Stromal cell of bone marrow (primary cell): ENCODE measurements around the gene DDAH1.
"Not testable (repeated sequence)": the region's sequence is repeated elsewhere in the genome, so short reads cannot be mapped to it uniquely, and the experiment has no call there.

Experiments used
- DNase-seq: peaks from one replicate; pipeline ENCODE4 v3.0.0-alpha.2; 2012; ENCODE audit warnings: low read depth

The DDAH1 gene

DNA sequence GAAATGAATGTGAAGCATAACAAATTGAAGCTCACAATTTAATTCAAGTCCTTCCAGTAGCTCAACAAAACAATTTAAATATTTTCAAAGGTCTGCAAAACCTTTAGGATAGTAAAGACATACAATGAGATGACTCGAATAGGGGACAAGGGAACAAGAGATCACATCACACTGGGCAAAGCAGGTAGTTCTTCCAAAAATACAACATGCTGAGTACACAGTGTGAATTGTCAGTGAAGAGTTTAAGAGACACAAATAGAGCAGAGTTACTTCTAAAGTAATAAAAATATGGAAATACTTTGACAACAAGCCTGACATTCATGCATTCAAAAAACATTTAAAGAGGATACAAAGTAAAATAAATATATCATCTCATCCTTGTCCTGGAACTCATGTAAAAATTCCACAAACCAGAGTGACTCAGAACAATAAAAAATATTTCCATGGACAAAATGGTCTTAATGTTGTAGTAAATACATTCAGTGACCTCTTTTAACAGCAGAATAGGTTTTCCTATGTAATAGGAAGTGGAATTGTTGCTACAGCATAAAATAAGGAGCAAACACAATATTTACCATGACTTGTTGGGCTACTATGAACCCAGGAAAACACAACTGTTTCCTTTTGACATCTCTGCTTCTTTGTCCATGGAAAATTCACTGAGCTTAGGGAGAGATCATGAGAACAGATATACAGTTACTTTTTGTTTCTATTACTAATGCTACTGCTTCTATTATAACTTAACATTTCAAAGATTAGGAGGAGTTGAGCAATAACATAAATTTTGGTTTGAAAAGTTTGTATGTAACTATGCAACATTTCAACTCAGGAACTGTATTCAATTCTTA, 104.9 kb downstream of the DDAH1 start:
- DNase-seq, result peak; percentile 34

DNA sequence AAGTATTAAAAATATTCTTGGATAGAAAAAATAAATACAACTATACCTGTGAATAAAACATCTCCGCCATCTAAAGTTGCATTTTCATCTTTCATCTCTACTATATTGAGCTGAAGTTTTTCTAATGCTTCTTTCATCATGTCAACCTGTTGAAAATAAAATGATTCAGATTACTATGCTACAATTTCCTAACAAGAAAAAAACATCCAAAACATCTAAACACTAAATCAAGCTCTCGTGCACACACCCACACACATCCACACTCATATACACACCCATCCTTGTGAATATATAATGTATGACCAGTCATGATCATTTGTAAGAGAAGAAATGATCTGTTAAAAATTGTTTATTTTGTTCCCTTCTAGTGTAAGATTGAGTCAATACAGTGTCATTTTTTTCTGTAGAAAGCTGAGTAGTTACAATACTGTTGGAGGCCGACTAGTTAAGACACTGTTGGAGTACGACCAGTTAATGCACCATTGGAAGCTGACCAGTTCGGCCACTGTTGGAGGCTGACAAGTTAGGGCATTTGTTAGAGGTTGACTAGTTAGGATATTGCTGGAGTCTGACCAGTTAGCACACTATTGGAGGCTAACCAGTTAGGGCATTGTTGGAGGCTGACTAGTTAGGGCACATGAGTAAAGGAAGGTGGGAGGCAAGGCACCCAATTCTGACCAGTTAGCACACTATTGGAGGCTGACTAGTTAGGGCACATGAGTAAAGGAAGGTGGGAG, 106.1 kb downstream of the DDAH1 start:
- DNase-seq, result no peak

DNA sequence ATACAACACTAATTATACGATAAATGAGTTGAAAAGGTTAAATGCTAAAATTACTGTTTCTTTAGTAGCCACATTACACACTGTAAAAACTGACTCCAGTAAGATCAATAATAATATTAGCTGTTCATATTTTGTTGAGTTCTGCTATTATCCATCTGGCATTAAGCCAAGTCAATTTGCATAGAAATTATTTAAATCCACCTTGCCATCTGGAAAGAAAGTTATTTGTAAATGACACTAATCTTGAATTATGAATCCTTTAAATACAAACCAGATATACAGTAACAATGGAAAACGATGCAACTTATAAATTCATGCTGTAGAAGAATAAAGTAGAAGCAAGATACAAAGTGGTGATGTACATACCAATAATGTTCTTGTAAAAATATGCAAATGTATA, 107.1 kb downstream of the DDAH1 start:
- no peak for DNase-seq

DNA sequence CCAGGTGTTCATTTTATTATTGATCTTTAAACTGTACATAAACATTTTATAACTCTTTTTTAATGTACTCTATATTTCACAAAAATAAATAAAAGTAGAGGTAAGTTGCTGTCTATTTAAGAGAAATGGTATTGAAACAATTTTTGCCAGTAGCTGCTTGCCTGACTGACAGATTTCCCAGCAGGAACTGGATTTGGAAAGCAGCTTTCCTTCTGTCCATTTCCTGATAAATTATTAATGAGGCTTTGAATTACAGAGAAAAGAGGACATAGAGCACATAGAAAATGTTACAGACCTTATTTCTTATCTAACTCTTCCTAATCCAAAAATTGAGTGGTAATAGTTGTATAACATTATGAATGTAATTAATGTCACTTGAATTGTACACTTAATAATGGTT, 108.8 kb downstream of the DDAH1 start:
- DNase-seq, result no peak

DNA sequence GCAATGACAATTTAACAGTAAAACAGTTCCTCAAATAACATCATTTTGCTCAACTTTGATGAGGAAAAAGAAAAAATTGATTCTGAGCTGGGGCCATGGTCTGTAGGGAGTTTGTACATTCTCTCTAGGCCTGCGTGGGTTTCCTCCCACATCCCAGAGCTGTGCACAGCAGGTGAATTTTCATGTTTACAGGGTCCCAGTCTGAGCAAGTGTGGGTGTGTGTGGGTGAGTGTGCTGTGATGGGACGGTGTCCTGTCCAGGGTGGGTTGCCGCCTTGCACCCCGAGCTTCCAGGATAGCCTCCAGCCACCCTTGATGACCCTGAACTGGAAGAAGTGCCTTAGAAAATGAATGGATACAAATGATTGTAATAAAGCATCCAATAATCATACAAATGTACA, 112.9 kb downstream of the DDAH1 start:
- no peak for DNase-seq

DNA sequence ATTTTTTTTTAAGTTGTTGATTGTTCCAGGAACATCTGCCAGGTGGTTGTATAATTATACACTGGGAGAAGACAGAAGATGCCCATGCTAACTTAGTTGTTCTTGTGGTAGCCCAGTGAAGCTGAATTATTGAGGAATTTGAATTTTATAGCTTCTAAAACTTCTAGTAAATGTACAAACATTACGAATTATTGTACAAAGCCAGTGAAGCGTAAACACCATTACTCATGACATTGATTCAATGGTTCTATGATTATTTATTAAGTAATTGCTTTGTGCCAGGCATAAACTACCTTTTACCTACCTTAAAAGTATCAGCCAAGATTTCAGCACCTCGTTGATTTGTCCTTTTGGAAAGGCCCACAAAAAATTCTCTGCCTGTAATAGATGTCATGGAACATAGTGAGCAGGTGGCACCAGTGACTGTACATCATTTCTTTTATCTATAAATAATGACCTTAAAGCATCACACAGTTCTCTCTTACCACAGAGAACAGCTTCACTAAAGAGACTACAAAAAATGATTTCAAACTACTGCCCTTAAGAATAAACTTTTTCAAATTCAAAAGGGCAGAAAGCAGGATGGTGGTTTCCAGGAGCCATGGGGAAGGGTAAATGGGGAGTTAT, 113.6 kb downstream of the DDAH1 start:
- no peak for DNase-seq

DNA sequence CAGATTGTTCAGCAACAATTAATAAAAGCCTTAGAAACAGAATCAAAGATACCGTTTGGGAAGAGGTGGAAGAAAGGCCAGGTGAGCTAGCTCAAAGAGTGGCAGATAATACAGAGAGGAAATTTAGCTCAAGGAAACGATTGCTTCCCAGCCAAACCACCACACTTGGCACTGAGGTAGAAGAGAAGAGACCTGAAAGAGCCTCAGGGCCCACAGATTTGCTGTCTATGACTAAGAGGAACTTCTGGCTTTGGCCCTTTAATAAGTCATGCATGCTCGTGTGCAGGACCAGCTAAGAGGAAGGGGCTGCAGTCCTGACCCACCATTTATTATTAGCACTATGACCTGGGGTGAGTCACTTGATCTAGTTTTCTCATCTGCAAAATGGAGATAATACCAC, 115.7 kb downstream of the DDAH1 start:
- no peak for DNase-seq

DNA sequence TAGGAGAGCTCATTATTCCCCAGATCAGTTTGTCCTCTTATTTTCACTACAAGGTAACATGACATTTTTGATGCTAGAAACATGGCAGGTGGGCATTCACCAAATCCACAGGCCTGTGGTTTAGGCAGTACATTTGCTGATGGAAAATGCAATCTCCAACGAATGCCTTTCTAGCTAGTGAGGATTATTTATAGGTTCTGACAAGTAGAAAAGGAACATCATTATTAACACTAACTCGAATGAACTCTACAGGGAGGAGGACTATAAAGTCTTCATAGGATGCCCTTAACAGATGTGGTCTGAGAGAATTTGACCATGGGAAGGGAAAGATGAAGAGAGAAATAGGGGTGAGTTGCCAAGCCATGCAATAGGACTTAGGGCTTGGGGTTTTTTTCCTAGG, 117.1 kb downstream of the DDAH1 start:
- no peak for DNase-seq

DNA sequence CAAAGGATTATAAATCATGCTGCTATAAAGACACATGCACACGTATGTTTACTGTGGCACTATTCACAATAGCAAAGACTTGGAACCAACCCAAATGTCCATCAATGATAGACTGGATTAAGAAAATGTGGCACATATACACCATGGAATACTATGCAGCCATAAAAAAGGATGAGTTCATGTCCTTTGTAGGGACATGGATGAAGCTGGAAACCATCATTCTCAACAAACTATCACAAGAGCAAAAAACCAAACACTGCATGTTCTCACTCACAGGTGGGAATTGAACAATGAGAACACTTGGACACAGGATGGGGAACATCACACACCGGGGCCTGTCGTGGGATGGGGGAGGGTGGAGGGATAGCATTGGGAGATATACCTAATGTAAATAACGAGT, 117.7 kb downstream of the DDAH1 start:
- not testable (repeated sequence) for DNase-seq

DNA sequence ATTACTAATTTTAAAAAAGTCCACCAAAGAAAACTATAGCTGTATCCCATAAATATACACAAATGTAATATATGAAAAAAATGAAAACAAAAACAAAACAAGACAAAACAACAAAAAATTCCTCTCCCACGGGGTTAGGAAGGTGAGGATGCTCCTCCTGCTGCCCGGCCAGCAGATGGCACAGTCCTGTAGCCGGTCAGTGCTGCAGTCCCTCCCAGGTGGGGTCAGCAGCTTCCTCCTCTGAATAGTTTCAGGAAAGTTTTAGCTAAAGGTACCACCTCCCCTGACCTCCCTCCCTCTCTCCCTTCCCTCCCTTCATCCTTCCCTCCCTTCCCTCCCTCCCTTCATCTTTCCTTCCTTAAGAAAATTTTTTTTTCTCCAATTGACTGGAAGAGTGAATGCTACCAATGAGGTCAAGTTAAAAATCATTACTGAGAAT, 120.7 kb downstream of the DDAH1 start:
- no peak for DNase-seq

DNA sequence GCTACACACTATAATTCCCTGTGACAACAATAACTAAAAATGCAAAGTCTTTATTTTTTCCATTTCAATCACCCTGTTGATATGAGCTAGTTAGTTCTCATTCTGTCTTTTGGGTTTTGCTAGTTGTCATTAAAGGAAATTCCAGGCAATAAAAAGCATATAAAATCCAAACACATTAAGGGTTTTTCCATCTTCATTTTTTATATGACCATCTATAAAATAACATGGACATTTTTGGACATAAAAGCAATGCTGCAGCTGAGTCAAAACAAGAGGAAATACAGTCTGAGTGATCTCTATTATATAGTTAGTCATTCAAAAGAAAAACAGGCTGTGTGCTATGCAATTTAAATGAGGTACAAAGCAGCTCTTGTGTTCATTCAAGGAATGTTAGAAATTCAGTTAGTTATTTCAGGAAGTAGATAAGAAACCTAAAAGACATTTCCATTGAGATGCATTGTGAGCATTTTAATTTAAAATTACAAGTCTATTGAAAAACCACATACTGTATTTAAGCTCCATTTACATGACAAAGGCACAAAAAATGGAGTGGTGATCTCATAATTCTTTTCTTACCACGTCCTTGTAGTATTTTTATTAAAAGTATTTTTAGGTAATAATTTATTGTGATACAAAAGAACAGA, 121.2 kb downstream of the DDAH1 start:
- no peak for DNase-seq

DNA sequence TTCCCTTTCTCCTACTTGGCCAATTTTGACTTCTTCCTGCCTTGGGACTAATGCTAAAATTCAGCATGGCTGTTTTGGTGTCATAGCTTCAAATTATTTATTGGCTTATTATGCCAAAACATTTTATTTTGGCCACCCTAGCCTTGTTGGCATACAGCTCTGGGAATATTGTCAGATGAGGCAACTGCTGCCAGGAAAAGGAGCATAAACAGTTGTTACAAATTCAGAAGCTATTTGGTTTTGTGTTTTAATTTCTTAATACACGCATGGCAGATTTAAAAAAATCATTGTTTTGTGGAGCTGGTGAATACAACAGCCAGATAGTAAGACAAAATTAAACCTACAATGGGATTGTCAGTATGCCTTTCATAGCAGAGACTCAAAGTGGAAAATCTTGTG, 121.7 kb downstream of the DDAH1 start:
- no peak for DNase-seq

DNA sequence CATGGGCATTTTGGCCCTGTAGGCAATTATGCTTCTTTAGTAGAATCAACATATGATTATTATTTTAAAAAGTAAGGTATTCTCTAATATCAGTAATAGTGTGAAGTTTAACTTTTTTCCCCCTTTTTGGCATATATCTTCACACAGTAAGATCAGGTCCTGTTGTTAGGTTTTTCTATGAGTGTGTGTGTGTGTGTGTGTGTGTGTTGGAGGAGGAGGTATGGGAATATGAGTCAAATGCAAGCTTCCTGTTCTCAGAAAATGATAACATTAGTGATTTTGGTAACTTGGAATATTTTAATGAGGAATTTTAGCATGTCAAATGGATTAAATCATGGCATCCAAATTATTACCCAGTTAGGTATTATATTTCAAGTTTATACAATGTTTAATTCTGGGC, 122.8 kb downstream of the DDAH1 start:
- no peak for DNase-seq

DNA sequence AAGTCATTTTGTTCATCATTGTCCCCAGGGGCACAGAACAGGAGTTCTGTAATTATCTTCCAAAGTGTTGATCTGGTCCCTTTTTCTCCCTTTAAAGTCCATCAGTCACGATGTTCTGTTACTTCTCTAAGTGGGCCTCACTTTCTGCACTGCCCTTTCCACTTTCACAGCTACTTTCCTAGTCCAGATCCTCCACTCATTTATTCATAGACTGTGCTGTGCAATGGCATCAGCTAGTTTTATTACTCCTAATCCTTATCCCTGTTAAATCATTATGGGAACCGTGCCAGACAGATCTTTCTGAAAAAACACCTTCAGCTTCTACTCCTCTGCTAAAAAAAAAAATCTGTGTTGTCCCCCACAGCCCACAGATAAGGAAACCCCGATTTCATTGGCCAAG, 124.5 kb downstream of the DDAH1 start:
- DNase-seq, result no peak

DNA sequence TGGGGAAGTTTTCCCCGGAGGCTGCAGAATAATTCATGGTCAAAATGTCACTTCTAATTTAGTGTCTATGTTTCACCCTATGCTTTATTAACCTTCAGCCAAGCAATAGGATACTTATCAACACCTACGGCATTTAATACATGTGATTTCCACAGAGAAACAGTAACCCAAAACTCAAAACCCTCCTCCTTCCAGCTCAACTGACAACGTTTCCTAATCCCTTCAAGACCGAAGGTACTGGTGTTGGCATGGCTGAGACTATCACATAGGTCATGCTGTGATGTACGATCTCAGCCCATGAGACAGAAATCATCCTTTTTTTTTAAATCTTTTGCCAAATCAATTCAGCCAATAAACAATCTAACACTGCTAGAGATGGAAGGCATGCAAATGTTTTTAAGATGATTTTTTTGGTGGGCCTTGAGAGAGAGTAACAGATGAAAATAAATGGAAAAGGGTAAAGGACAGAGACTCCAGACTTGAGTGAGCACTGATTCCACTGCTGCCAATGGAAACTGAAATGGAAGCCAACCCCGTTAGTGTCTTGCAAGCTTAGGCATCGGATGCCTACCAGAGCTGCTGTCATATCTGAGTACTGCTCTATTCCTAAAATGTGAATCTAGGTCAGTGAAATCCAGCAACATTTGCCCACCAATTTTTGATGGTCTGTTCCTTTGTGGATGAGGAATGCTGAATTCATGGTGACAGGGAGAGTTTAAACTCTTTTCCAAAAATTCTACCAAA, 125.1 kb downstream of the DDAH1 start:
- DNase-seq, result no peak

DNA sequence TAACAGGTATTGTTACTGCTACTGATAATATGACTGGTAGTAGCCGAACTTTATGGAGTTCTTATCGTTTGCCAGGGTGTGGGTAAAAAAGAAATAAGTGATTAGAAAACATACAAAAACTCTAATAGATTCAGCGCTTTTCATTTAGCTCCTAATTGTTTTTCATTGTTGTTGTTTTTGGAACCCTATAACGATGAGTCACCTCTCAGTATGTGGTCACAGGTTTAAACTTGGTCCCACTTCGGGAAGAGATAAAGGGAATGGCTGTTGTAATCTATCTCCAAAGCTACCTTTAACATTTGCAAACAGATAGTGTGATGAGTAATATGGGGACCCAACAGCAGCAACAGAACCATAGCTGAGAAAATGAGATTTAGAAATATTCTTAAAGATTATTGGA, 125.9 kb downstream of the DDAH1 start:
- no peak for DNase-seq

DNA sequence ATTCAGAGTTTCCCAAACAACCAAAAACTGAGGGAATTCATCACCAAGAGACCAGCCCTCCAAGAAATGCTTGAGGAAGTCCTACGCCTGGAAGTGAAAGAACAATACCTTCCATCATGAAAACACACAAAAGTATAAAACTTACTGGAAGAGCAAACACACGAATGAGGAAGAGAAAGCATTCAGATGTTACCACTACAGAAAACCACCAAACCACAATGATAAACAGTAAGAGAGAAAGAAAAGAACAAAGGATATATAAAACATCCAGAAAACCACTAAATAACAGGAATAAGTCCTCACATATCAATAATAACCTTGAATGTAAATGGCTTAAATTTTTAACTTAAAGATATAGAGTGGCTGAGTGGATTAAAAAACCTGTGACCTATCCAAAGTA, 130.0 kb downstream of the DDAH1 start:
- DNase-seq, result no peak

DNA sequence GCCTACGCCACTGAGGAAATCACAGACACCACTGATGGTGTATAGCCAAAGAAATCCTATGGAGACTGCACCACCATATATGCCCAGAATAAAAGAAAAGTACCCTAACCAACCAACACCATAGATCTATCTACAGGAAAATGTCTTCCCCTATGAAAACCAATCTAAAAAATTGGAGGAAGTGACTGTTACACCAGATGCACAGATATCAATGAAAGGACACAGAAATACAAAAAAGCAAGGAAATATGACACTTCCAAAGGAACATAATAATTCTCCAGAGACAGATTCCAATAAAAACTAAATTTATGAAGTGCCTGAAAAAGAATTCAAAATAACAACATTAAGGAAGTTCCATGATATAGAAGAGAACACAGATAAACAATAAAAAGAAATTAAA, 131.8 kb downstream of the DDAH1 start:
- DNase-seq, result no peak

DNA sequence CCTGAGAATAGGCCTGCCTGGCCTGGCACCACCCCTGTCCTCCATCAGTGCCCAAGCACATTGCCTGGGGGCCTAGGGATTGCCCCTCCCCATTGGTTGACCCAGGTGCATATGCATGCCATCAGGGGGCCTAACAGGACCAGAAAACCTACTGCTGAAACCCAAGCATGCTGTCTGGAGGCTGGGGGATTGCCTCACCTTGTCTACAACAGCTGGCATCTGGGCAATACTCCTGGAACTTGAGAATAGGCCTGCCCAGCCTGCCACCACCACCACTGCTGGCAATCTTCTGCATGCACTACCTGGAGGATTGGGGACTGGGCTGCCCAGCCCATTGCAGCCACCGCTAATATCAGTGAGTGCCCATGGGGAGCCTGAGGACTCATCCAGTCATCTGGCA, 132.4 kb downstream of the DDAH1 start:
- DNase-seq, result no peak

DNA sequence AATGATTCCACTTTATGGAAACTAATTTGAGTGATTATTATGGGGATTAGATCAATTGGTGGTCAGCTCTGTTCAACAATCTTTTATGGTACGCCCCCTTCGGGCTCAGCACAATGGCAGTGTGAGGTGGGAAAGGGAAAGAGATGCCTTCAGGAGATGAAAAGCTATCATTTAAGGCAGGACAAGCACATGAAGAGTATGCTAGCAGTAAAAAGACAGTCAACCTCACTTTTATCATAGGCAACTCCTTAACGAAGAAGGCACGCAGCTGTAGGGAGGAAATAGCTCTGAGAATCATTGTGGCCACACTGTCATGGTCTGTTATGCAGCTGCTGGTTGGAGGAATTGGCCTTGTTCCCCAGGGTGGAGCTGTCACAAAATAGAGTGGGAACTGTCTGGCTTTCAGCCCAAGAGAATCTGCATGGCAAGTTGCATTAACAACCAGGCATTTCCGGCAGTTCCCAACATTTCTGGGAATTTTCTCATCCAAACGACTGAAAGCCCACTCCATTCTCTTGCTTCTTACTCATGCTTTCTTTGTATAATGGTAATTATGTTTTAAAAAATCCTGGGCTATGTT, 134.2 kb downstream of the DDAH1 start:
- peak; percentile 80 for DNase-seq

DNA sequence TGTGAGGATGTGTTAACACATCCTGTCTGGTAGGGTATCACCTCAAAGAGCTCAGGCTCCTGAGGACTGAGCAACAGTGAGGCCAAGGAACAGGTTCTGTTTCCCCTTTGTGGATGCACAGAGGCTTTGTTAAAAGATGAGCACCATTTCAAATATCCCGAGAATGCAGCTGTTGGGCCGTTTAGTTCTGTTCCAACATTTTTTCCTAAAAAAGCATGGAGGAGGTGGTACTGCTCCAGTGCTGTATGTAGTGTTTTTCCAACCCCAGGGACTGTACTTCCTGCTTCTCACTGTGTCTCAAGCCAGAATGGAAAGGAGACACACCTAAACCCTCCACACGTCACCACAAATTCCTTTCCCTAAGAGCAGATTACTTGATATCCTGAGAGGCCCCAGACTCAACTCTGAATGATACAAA, 134.7 kb downstream of the DDAH1 start:
- DNase-seq, result peak; percentile 57
